GM12878 (cell line): ENCODE measurements around the gene RPUSD2. TPM values are rescaled to one million over a fixed set of nuclear protein-coding genes. Genes with fewer than 3 reads are reported as not detected.
A peak's percentile ranks its signal among the peaks of the same experiment; 100 is the strongest.

ENCODE experiments used
- ATAC-seq: fragments of 200-7000 bp; cut with Tn5 transposase; 3 replicates; pipeline ENCODE4 v1.9.1; 2020; ENCODE audit warnings: mild to moderate bottlenecking, moderate library complexity
- BruUV-seq: library from RNA; stranded (reverse); fragments of 400-500 nt; replicated peaks from 2 replicates; lab custom pipeline; 2021; lab: Mats Ljungman, UMichigan
- CTCF ChIA-PET: fragments of 300-600 bp; sonication (Branson Sonifier 250); formaldehyde crosslinking; extraction: SDS; loops from one replicate; lab custom pipeline; 2021; ENCODE audit warnings: inconsistent platforms; lab: Yijun Ruan, JAX
- POLR2A ChIA-PET: fragments of 350-600 bp; formaldehyde crosslinking; extraction: SDS; loops from one replicate; lab custom pipeline; 2021; ENCODE audit warnings: inconsistent platforms; lab: Charles Lee
- RAD21 ChIA-PET: fragments of 300-600 bp; sonication (Branson Sonifier 250); formaldehyde crosslinking; loops from one replicate; lab custom pipeline; 2023; ENCODE audit warnings: antibody characterized with exemption; ENCODE audit not compliant: unreplicated experiment; lab: Charles Lee
- SMC1A ChIA-PET: fragments of 300-600 bp; sonication (Branson Sonifier 250); formaldehyde crosslinking; loops from one replicate; lab custom pipeline; 2023; ENCODE audit not compliant: unreplicated experiment, uncharacterized antibody; lab: Charles Lee
- DNase-seq: peaks from one replicate; pipeline ENCODE4 v3.0.0-alpha.2; 2011; ENCODE audit warnings: low read depth, low spot score
- FAIRE-seq: peaks from 3 replicates; lab custom pipeline; 2011; peaks lifted over from hg19 to GRCh38; lab: Jason Lieb, UNC
- H2AFZ ChIP-seq: 2 replicates; pipeline ENCODE4 v1.6.0; 2011; ENCODE audit warnings: low read depth, low read length, control low read depth; ENCODE audit not compliant: control insufficient read depth
- H3K27ac ChIP-seq: 2 replicates; pipeline ENCODE4 v1.5.1; 2011; ENCODE audit warnings: control low read depth; ENCODE audit not compliant: control insufficient read depth, insufficient read depth
- H3K27me3 ChIP-seq, 2 experiments: replicated peaks in 1 of 2; 2 replicates each; pipeline versions ENCODE4 v1.6.0 to v1.6.1; 2011; ENCODE audit warnings: low read length in 1 of 2; ENCODE audit not compliant: control insufficient read depth in 2 of 2, insufficient read depth in 2 of 2
- H3K36me3 ChIP-seq, 2 experiments: 2 replicates each; pipeline ENCODE4 v1.5.1; 2011; ENCODE audit warnings: low read length in 1 of 2; ENCODE audit not compliant: control insufficient read depth in 2 of 2, insufficient read depth in 2 of 2
- H3K4me1 ChIP-seq: 2 replicates; pipeline ENCODE4 v1.6.1; 2011; ENCODE audit warnings: mild to moderate bottlenecking, low read length, moderate library complexity, mixed read lengths; ENCODE audit not compliant: control insufficient read depth, insufficient read depth
- H3K4me2 ChIP-seq: 2 replicates; pipeline ENCODE4 v1.6.0; 2011; ENCODE audit warnings: control low read depth; ENCODE audit not compliant: control insufficient read depth, insufficient read depth
- H3K4me3 ChIP-seq: fragments of 200-600 bp; sonication (generic); 2 replicates; pipeline ENCODE4 v1.5.1; 2016
- H3K79me2 ChIP-seq: 2 replicates; pipeline ENCODE4 v1.6.0; 2011; ENCODE audit warnings: low read length; ENCODE audit not compliant: control insufficient read depth, insufficient read depth
- H3K9ac ChIP-seq: 2 replicates; pipeline ENCODE4 v1.8.0; 2011; ENCODE audit warnings: low read length, control low read depth, mixed read lengths; ENCODE audit not compliant: control insufficient read depth, insufficient read depth
- H3K9me3 ChIP-seq: replicated peaks from 3 replicates; pipeline ENCODE4 v1.5.1; 2011; ENCODE audit warnings: mild to moderate bottlenecking, low read length; ENCODE audit not compliant: control insufficient read depth, insufficient read depth
- H4K20me1 ChIP-seq: 2 replicates; pipeline ENCODE4 v1.6.0; 2011; ENCODE audit not compliant: control insufficient read depth, insufficient read depth
- HDGF ChIP-seq: fragments of 450-650 bp; IDR thresholded peaks from 2 replicates; pipeline ENCODE4 v1.6.1; 2016; ENCODE audit warnings: antibody characterized with exemption
- JUNB ChIP-seq: IDR thresholded peaks from 2 replicates; pipeline ENCODE4 v1.6.1; 2016; ENCODE audit warnings: antibody characterized with exemption, mild to moderate bottlenecking
- PKNOX1 ChIP-seq: fragments of 450-650 bp; IDR thresholded peaks from 2 replicates; pipeline ENCODE4 v1.6.1; 2016; ENCODE audit warnings: mild to moderate bottlenecking
- ZBED1 ChIP-seq: IDR thresholded peaks from 2 replicates; pipeline ENCODE4 v1.6.1; 2016; ENCODE audit warnings: borderline replicate concordance
- ZSCAN29 ChIP-seq: fragments of 450-650 bp; IDR thresholded peaks from 2 replicates; pipeline ENCODE4 v1.6.1; 2017; ENCODE audit warnings: mild to moderate bottlenecking, moderate library complexity
- WGBS: methylation state at CpG from one replicate; pipeline ENCODE4 v1.1.6; 2016; ENCODE audit warnings: low lambda C conversion rate; ENCODE audit not compliant: insufficient replicate concordance, insufficient coverage; ENCODE audit errors: missing lambda C conversion rate; 5-methylcytosine and 5-hydroxymethylcytosine counted together
- in situ Hi-C: fragments of 300-500 bp; cut with MboI; formaldehyde crosslinking; loops from 9 replicates; pipeline ENCODE4 v1.14.3; 2018; ENCODE audit warnings: mixed read lengths
- intact Hi-C: fragments of 100-400 bp; cut with micrococcal nuclease; formaldehyde crosslinking; loops from one replicate; pipeline ENCODE4 v1.14.2; 2022; ENCODE audit not compliant: unreplicated experiment
- polyA plus RNA-seq, 11 experiments: library from polyadenylated mRNA; depleted of rRNA in 4 of 11; unstranded in 6 of 11; stranded (reverse) in 5 of 11; fragments of >200 nt; fragmentation: Nextera tagmentation in 4 of 11; fragmentation: Illumina TruSeq in 1 of 11; extraction: Ambion mirVana in 4 of 11; extraction: Trizol in 1 of 11; gene quantifications; 1 replicate in 1 of 11; 2 replicates in 10 of 11; pipeline versions ENCODE4 v1.2.1 to v1.2.3, GENCODE V29; 2011 to 2016; ENCODE audit warnings: inconsistent platforms in 2 of 11, missing spikeins in 2 of 11, low read depth in 1 of 11
- total RNA-seq, 4 experiments: library from RNA; depleted of rRNA in 3 of 4; stranded (reverse); fragments of >200 nt in 3 of 4; fragmentation: Illumina TruSeq in 1 of 4; extraction: Trizol in 1 of 4; gene quantifications; 2 replicates each; pipeline versions ENCODE4 v1.2.1 to v1.2.3, GENCODE V29; 2013 to 2021

RPUSD2 gene
- total and polyA plus RNA-seq, 10 of the 15 experiments (the other 5 are each of a cell fraction or from before 2014, with no cell fraction given), result 4.0 to 33.3 (median 18.5) TPM

DNA sequence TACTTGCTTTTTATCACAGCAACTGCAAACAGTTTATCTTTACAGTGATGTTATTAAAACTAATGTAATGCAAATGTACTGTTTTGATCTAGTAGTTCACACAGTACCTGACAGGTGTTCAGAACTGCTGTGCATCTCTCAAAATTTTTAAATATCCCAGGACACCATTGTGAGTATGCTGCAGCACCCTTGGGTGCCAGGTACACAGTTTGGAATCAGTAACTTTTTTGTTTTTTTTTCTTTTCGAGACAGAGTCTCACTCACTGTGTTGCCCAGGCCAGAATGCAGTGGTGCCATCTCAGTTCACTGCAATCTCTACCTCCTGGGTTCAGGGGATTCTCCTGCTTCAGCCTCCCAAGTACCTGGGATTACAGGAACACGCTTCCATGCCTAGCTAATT is 27.9 kb downstream of the RPUSD2 start:
- CTCF ChIA-PET, result interaction anchor here (1.5 kb wide), 1 partner anchor 30 kb away, joined by 4 read pairs; no protein-coding TSS in a partner anchor
- TF ChIP-seq ZBED1, result no peak
- no peak for TF ChIP-seq ZSCAN29
- no peak for TF ChIP-seq PKNOX1
- TF ChIP-seq JUNB, result no peak
- no peak for TF ChIP-seq HDGF
- Histone ChIP-seq H3K4me1 (peaks cover 6% of the 10 kb centered on the region; the same call in 1 of the 2 replicates), H3K4me3 (no peak overlapping the region), H3K9ac (no peak overlapping the region), H3K36me3 (no peaks in the 10 kb centered on the region; a peak in 1 of 4 replicates), H3K79me2 (peaks cover 63% of the 10 kb centered on the region), H2AFZ (peak overlapping the region; percentile 16; the same call in 1 of the 2 replicates), H3K4me2 (peak overlapping the region; percentile 38; the same call in 1 of the 2 replicates), H3K27me3 (no peaks in the 10 kb centered on the region), H3K27ac (no peak overlapping the region), H4K20me1 (no peaks in the 10 kb centered on the region), H3K9me3 (no peaks in the 10 kb centered on the region; the same call in 2 of the 3 replicates)
- WGBS, result 100% methylated on average over 2 of the region's 2 CpGs
- in situ Hi-C loops (no loop called here), intact Hi-C loops (loop anchor here (10.0 kb wide), 2 partner anchors 152 to 278 kb away; partner anchors contain the start of genes BAHD1 and RHOV)
- RAD21 ChIA-PET, result interaction anchor here (0.7 kb wide), 1 partner anchor 1907 kb away, joined by 5 read pairs; no protein-coding TSS in a partner anchor
- DNase-seq (no peak), FAIRE-seq (no peak), ATAC-seq (no peak)
- no TSS peak for BruUV-seq
- POLR2A ChIA-PET, result interaction anchor here (0.6 to 0.7 kb wide), 2 partner anchors 248 to 295 kb away, joined by 6 to 9 read pairs; no protein-coding TSS in a partner anchor
- SMC1A ChIA-PET, result interaction anchor here (2.0 kb wide), 1 partner anchor 10 kb away, joined by 6 read pairs; no protein-coding TSS in a partner anchor
